Central memory CD4-positive, alpha-beta T cell (primary cell): ENCODE data around the gene ZNF429.
"Not testable (repeated sequence)": the region's sequence is repeated elsewhere in the genome, so short reads cannot be mapped to it uniquely, and the experiment has no call there.

Experiments
- DNase-seq: peaks from one replicate; pipeline ENCODE4 v3.0.0; 2022

ZNF429 gene

GRCh38 chr19:21593502-21593901, 88.1 kb downstream of the ZNF429 start:
- DNase-seq, result no peak

GRCh38 chr19:21593934-21594820, 88.8 kb downstream of the ZNF429 start:
- DNase-seq, result no peak

GRCh38 chr19:21595185-21595584, 89.8 kb downstream of the ZNF429 start:
- DNase-seq, result no peak

- DNase-seq, result no peak
Measured at GRCh38 chr19:21602082-21602658, 96.8 kb downstream of the ZNF429 start.

GRCh38 chr19:21602659-21603430, 97.4 kb downstream of the ZNF429 start:
- not testable (repeated sequence) for DNase-seq

- DNase-seq, result no peak
Measured at GRCh38 chr19:21603431-21604231, 98.2 kb downstream of the ZNF429 start.

- DNase-seq, result no peak
Measured at GRCh38 chr19:21604351-21604926, 99.0 kb downstream of the ZNF429 start.
